ENCODE results near the gene OR4C13. TPM values are rescaled to one million over a fixed set of nuclear protein-coding genes. Genes with fewer than 3 reads are reported as not detected.
"Not testable (repeated sequence)": the region's sequence is repeated elsewhere in the genome, so short reads cannot be mapped to it uniquely, and the experiment has no call there.

The OR4C13 gene
- total RNA-seq = not detected

DNA sequence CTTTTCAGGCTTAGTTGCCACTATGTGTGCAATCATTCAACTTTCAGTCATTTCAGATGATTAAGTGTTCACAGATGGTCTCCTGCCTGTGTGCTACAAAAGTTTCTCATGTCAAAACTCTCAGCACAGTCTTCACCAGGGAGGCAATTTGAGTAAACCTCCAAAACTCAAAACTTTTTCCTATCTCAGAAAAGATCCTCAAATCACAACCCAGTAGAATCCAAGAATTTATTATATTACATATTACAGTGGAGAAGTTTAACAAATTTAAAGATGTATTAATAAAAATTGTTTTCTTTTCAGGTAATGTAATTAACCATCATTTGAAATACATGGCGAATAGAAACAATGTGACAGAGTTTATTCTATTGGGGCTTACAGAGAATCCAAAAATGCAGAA, at the start of gene OR4C13:
Gene OR4C13, plus strand, starts transcription at position 301 of the 400 bp plus-strand sequence. Its CDS starts 32 bp downstream, at position 333.
- no peaks in the 10 kb centered on the region for H3K27me3 Mint-ChIP-seq
- no peak within 1 kb of the TSS for H3K4me3 Mint-ChIP-seq
- intact Hi-C loops (cut with DNase I, micrococcal nuclease) = no loop called here
- ChIA-PET CTCF (no interaction called here), POLR2A (no interaction called here)
- H3K27ac Mint-ChIP-seq = no peak within 1 kb of the TSS
- H3K4me1 Mint-ChIP-seq = no peaks in the 10 kb centered on the region
- no peak for ATAC-seq
- DNase-seq = no peak
- no peaks in the 10 kb centered on the region for H3K36me3 Mint-ChIP-seq (ENCODE audit: low read depth)
- H3K9me3 Mint-ChIP-seq (ENCODE audit: low read depth) = peaks cover 9% of the 10 kb centered on the region

- ATAC-seq; H3K4me1 Mint-ChIP-seq; H3K4me3 Mint-ChIP-seq; intact Hi-C loops (cut with DNase I, micrococcal nuclease); CTCF ChIA-PET; POLR2A ChIA-PET; H3K27me3 Mint-ChIP-seq; H3K36me3 Mint-ChIP-seq (ENCODE audit: low read depth); DNase-seq; H3K27ac Mint-ChIP-seq: not testable (repeated sequence)
- peaks cover 10% of the 10 kb centered on the region for H3K9me3 Mint-ChIP-seq (ENCODE audit: low read depth)
These were observed 40.7 kb upstream of the OR4C13 start for GRCh38 chr11:49911516-49911915.

GRCh38 chr11:49948701-49949100, 3.5 kb upstream of the OR4C13 start:
- H3K4me3 Mint-ChIP-seq; H3K9me3 Mint-ChIP-seq (ENCODE audit: low read depth); intact Hi-C loops (cut with DNase I, micrococcal nuclease); POLR2A ChIA-PET; DNase-seq; ATAC-seq; CTCF ChIA-PET; H3K36me3 Mint-ChIP-seq (ENCODE audit: low read depth); H3K4me1 Mint-ChIP-seq; H3K27me3 Mint-ChIP-seq; H3K27ac Mint-ChIP-seq: not testable (repeated sequence)

- ATAC-seq; H3K27me3 Mint-ChIP-seq; H3K4me3 Mint-ChIP-seq; H3K4me1 Mint-ChIP-seq; DNase-seq; CTCF ChIA-PET; intact Hi-C loops (cut with DNase I, micrococcal nuclease); H3K27ac Mint-ChIP-seq; POLR2A ChIA-PET; H3K9me3 Mint-ChIP-seq (ENCODE audit: low read depth); H3K36me3 Mint-ChIP-seq (ENCODE audit: low read depth): not testable (repeated sequence)
These were observed 21.2 kb downstream of the OR4C13 start for GRCh38 chr11:49973439-49973838.

DNA sequence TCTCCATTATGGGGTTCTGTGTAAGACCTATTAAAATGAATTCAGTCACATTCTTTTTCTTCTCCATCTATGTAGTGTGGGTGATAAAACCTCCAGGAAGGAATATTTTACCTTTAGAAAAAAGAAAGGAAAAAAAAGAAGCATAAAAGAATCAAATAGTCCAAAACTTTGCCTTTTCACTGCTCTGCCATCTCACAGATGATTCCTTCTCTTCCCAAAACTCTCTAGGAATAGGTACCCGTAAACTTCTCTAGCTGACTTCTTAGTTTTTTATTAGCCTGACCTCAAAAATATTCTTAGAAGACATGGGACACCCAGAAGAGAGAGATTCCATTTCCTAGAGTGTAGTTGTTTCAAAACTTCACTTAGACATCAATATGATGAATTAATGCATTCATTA, 30.2 kb downstream of the OR4C13 start, which contains the start of gene OR4C12:
Gene OR4C12, minus strand, starts transcription at position 101 of the 400 bp plus-strand sequence. Its CDS starts 34 bp downstream, at position 67.
- H3K4me1 Mint-ChIP-seq; ATAC-seq; POLR2A ChIA-PET; H3K27me3 Mint-ChIP-seq; DNase-seq; intact Hi-C loops (cut with DNase I, micrococcal nuclease); H3K36me3 Mint-ChIP-seq (ENCODE audit: low read depth); H3K27ac Mint-ChIP-seq; CTCF ChIA-PET; H3K4me3 Mint-ChIP-seq: not testable (repeated sequence)
- H3K9me3 Mint-ChIP-seq (ENCODE audit: low read depth) = peaks cover 21% of the 10 kb centered on the region

GRCh38 chr11:49995565-49995964, 43.4 kb downstream of the OR4C13 start:
- Mint-ChIP-seq H3K4me1 (no peaks in the 10 kb centered on the region), H3K27ac (no peak overlapping the region), H3K9me3 (ENCODE audit: low read depth) (peaks cover 22% of the 10 kb centered on the region), H3K4me3 (no peak overlapping the region), H3K36me3 (ENCODE audit: low read depth) (no peaks in the 10 kb centered on the region), H3K27me3 (no peaks in the 10 kb centered on the region)
- DNase-seq (peak; percentile 65), ATAC-seq (no peak)
- intact Hi-C loops (cut with DNase I, micrococcal nuclease) = loop anchor here in 1 of 2 experiments (2.0 to 5.0 kb wide), 2 partner anchors 1687 to 1823 kb away; no protein-coding TSS in a partner anchor
- ChIA-PET POLR2A (no interaction called here), CTCF (no interaction called here)

Other genes with a start within 250 kb of the OR4C13 start
- not detected for gene OR4C12, start 30.1 kb downstream of the OR4C13 start, total RNA-seq
- not detected for gene OR4C45, start 80.5 kb downstream of the OR4C13 start, total RNA-seq

Data from activated CD4-positive, alpha-beta T cell treated with anti-CD3 and anti-CD28 coated beads for 36 hours (primary cell).